Neural crest cell (in vitro differentiated cells): ENCODE results near the gene HMCN1. TPM values are rescaled to one million over a fixed set of nuclear protein-coding genes. Genes with fewer than 3 reads are reported as not detected.
"Not testable (repeated sequence)": the region's sequence is repeated elsewhere in the genome, so short reads cannot be mapped to it uniquely, and the experiment has no call there.

Experiments used
- DNase-seq: peaks from one replicate; pipeline ENCODE4 v3.0.0; 2021; ENCODE audit warnings: low read depth, mixed read lengths, low spot score
- H3K27ac Mint-ChIP-seq: one replicate; pipeline ENCODE4 v1.8.0; 2021; ENCODE audit warnings: mild to moderate bottlenecking, mixed read lengths; ENCODE audit not compliant: unreplicated experiment
- H3K27me3 Mint-ChIP-seq: 2 replicates; pipeline ENCODE4 v1.8.0; 2021; ENCODE audit warnings: low read depth, mild to moderate bottlenecking, mixed read lengths
- H3K36me3 Mint-ChIP-seq: 2 replicates; pipeline ENCODE4 v1.8.0; 2021; ENCODE audit warnings: low read depth, mild to moderate bottlenecking, mixed read lengths
- H3K4me1 Mint-ChIP-seq: 2 replicates; pipeline ENCODE4 v1.8.0; 2021; ENCODE audit warnings: mixed read lengths
- H3K4me3 Mint-ChIP-seq: one replicate; pipeline ENCODE4 v1.8.0; 2021; ENCODE audit warnings: mild to moderate bottlenecking, mixed read lengths
- H3K9me3 Mint-ChIP-seq: 2 replicates; pipeline ENCODE4 v1.8.0; 2021; ENCODE audit warnings: mixed read lengths
- CTCF ChIP-seq: fragments of 200-600 bp; sonication (generic); conservative IDR thresholded peaks from 2 replicates; pipeline ENCODE4 v1.5.0; 2021; ENCODE audit warnings: antibody characterized with exemption, mild to moderate bottlenecking
- total RNA-seq: library from RNA; stranded (reverse); gene quantifications from 2 replicates; pipeline ENCODE4 v1.2.1, GENCODE V29; 2021

Gene HMCN1
- total RNA-seq, 1 donor from 2014 or later: 16.6 TPM

DNA sequence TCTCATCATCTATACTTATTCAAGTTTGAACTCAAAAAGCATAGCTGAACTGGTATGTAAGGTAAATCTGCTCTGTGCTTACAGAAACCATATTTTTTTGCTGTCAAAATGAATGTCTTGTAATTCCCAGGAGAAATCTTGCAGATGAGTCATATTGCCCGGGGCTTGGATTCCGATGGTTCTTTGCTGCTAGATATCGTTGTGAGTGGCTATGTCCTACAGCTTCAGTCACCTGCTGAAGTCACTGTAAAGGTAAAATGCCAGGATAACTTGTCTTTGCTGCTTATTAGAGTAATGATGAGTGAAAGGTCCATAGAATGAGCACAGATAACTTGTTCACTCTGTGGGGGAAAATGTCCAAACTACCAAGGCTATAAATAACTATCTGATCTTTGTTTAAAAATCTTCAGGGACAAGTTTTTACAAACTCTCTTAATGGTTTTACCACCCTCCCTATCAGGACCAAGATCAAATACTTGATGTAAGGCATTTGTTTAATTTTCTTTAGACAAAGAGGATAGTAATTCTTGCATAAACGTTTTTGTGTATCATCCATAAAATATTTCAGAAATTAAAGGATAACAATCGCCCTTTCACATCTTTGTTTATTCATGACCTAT, 418.5 kb downstream of the HMCN1 start:
- peaks cover 45% of the 10 kb centered on the region for H3K4me1 Mint-ChIP-seq
- TF ChIP-seq CTCF: no peak
- peaks cover 2% of the 10 kb centered on the region for H3K9me3 Mint-ChIP-seq
- H3K4me3 Mint-ChIP-seq: peak overlapping the region; percentile 17
- DNase-seq: no peak
- peaks cover 11% of the 10 kb centered on the region for H3K36me3 Mint-ChIP-seq
- peak overlapping the region; percentile 91 for H3K27ac Mint-ChIP-seq
- H3K27me3 Mint-ChIP-seq: no peaks in the 10 kb centered on the region

GRCh38 chr1:186154651-186155050, 420.5 kb downstream of the HMCN1 start:
- no peak overlapping the region for H3K27ac Mint-ChIP-seq
- H3K4me1 Mint-ChIP-seq: peaks cover 37% of the 10 kb centered on the region
- DNase-seq: no peak
- no peaks in the 10 kb centered on the region for H3K27me3 Mint-ChIP-seq
- peaks cover 1% of the 10 kb centered on the region for H3K36me3 Mint-ChIP-seq
- no peaks in the 10 kb centered on the region for H3K9me3 Mint-ChIP-seq
- H3K4me3 Mint-ChIP-seq: no peak overlapping the region
- TF ChIP-seq CTCF: no peak

DNA sequence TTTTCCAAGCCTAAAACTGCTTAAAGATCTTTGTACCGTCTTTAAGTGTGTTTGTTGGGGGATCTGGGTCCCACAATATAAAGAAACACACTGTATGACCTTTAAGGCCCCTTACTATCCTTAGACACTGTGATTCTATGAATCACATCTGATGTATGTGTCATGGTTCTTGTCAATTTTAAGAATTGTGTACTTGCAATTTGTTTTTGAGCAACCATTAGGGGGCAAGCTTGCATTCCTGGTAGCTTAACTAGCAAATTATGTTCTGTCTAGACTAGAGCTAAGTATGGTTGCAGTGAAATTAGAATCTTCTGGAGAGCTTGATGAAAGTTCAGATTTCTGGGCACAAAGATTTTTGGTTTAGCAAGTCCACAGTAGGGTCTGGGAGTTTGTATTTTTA, 421.4 kb downstream of the HMCN1 start:
- Mint-ChIP-seq H3K27me3 (no peaks in the 10 kb centered on the region), H3K4me1 (peaks cover 35% of the 10 kb centered on the region), H3K36me3 (no peaks in the 10 kb centered on the region), H3K4me3 (no peak overlapping the region), H3K9me3 (no peaks in the 10 kb centered on the region), H3K27ac (no peak overlapping the region)
- DNase-seq: no peak
- peak; percentile 66 for TF ChIP-seq CTCF

DNA sequence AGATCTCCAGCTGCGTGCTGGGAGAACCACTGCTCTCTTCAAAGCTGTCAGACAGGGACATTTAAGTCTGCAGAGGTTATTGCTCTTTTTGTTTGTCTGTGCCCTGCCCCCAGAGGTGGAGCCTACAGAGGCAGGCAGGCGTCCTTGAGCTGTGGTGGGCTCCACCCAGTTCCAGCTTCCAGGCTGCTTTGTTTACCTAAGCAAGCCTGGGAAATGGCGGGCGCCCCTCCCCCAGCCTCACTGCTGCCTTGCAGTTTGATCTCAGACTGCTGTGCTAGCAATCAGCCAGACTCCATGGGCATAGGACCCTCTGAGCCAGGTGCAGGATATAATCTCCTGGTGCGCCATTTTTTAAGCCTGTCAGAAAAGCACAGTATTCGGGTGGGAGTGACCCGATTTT, 428.7 kb downstream of the HMCN1 start:
- H3K36me3 Mint-ChIP-seq: peaks cover 19% of the 10 kb centered on the region
- not testable (repeated sequence) for H3K4me1 Mint-ChIP-seq, H3K9me3 Mint-ChIP-seq, DNase-seq, H3K27ac Mint-ChIP-seq, H3K4me3 Mint-ChIP-seq, H3K27me3 Mint-ChIP-seq

DNA sequence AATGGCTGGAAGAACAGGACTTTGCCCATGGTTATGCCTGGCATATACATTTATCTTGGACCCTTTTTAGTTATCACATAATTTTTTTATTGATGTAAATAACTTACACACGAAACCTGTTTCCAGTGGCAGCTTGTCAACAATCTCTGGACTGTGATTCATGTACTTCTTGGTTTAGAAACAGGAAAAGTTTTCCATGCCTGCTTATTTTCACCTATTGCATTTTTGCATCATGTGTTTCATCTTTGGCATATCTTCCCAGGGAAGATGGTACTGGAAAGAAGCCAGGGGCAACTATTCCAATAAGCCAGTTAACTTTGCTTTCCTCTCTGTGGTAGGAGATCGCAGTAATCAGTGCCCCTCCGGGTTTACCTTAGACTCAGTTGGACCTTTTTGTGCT, 430.6 kb downstream of the HMCN1 start:
- no peak for TF ChIP-seq CTCF
- H3K27ac Mint-ChIP-seq: no peak overlapping the region
- H3K9me3 Mint-ChIP-seq: peaks cover 8% of the 10 kb centered on the region
- peaks cover 21% of the 10 kb centered on the region for H3K36me3 Mint-ChIP-seq
- DNase-seq: no peak
- H3K4me3 Mint-ChIP-seq: no peak overlapping the region
- H3K27me3 Mint-ChIP-seq: no peaks in the 10 kb centered on the region
- no peaks in the 10 kb centered on the region for H3K4me1 Mint-ChIP-seq

DNA sequence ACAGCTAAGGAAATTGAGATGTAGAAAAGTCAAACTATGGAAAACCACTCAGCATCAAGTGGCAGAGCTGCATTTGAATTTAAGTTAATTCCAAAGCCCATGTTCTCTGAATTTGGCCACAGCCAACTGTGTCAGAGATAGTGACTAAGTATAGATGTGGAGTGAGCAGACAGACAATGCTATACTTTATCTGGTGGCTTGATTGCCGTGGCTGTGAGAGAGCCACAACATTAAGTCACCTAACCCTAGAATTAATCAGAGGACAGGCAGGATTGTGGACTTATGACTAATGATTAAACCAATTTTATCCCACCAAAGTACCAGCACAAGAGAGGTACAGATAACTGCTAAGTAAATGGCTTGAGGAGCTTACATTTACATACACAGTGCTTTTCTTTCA, 431.1 kb downstream of the HMCN1 start:
- Mint-ChIP-seq H3K27me3 (no peaks in the 10 kb centered on the region), H3K27ac (no peak overlapping the region), H3K4me1 (no peaks in the 10 kb centered on the region), H3K9me3 (peaks cover 8% of the 10 kb centered on the region), H3K36me3 (peaks cover 24% of the 10 kb centered on the region), H3K4me3 (no peak overlapping the region)
- TF ChIP-seq CTCF: no peak
- no peak for DNase-seq
